NCI-H748 treated with DMSO at 0.1 percent for 48 hours (cell line): Measurements from ENCODE around the gene H6PD.

Experiments
- DNase-seq: peaks from one replicate; lab custom pipeline; 2025; lab: John Stamatoyannopoulos, UW

Gene H6PD

GRCh38 chr1:9234223-9235095 lies at the start of gene H6PD:
H6PD (plus strand) TSS chr1:9234774; CDS start chr1:9244935, 10,161 bp downstream.
- DNase-seq: peak; percentile 34

- DNase-seq: no peak
These were observed 48.3 kb upstream of the H6PD start for GRCh38 chr1:9186082-9186859.

GRCh38 chr1:9187004-9187403 lies 47.6 kb upstream of the H6PD start:
- no peak for DNase-seq

DNA sequence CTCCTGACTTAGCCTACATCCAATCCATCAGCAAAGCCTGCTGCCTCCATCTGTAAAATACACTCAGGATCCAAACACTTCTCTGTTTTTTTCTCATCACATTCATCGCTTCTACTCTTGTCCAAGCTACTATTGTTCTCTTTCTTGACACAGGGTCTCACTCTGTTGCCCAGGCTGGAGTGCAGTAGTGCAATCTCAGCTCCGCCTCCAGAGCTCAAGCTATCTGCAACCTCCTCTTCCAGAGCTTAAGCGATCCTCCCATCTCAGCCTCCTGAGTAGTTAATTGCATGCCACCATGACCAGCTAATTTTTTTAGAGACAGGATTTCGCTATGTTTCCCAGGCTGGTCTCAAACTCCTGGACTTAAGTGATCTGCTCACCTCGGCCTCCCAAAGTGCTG lies 44.3 kb upstream of the H6PD start:
- no peak for DNase-seq

DNA sequence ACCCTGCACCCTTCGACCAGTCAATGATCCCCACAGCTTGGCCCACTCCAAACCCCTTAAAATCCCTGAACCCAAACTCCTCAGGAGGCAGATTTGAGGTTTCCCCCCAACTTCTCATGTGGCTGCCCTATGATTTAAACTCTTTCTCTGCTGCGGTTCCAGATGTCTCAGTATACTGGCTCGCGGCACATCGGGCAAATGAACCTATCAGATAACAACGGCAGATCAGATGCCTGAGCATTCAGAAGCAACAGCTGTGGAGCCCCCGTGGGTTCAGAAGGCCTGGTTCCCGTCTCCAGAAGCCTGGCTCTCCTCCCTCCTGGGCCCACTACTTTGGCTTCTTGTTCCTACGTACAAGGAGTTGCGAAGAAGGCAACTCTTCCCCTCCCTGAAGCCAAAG lies 43.3 kb upstream of the H6PD start:
- DNase-seq: no peak

GRCh38 chr1:9192578-9193232 lies 41.9 kb upstream of the H6PD start:
- no peak for DNase-seq

- DNase-seq: no peak
These were observed 41.3 kb upstream of the H6PD start for GRCh38 chr1:9193233-9193625.

DNA sequence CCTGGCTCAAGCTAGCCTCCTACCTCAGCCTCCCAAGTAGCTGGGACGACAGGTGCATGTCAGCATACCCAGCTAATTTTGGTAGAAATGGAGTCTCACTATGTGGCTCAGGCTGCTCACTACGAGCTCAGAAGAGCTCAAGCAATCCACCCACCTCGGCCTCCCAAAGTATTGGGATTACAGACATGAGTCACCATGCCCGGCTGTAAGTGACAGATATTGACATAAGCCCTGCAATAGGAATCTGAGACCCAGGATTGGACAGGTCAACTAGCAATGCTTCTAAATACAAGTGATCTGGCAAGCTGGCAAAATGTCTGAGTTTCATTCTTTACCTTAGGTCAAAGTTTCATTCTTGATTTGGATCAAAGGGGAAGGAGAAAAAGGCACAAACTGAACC lies 40.5 kb upstream of the H6PD start:
- no peak for DNase-seq

DNA sequence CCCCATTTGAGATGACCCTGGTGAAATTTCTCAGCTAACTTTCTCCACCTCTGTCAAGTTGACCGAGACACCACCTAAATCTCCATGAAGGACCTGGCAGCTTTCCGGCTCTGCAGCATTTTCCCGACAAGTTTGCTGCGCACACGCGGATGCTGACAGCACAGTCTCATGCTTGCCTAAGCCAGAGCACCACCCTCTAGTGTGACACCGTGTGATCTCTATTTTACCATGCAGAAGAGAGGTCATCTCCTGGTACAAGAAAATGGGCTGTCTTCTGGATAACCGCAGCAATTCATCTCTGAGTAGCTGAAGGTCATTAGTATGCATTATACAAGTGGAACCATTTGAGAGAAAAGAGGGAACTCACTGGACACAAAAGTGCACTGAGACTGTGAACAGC lies 38.9 kb upstream of the H6PD start:
- no peak for DNase-seq

- DNase-seq: no peak
These were observed 38.2 kb upstream of the H6PD start for GRCh38 chr1:9196129-9197040.

DNA sequence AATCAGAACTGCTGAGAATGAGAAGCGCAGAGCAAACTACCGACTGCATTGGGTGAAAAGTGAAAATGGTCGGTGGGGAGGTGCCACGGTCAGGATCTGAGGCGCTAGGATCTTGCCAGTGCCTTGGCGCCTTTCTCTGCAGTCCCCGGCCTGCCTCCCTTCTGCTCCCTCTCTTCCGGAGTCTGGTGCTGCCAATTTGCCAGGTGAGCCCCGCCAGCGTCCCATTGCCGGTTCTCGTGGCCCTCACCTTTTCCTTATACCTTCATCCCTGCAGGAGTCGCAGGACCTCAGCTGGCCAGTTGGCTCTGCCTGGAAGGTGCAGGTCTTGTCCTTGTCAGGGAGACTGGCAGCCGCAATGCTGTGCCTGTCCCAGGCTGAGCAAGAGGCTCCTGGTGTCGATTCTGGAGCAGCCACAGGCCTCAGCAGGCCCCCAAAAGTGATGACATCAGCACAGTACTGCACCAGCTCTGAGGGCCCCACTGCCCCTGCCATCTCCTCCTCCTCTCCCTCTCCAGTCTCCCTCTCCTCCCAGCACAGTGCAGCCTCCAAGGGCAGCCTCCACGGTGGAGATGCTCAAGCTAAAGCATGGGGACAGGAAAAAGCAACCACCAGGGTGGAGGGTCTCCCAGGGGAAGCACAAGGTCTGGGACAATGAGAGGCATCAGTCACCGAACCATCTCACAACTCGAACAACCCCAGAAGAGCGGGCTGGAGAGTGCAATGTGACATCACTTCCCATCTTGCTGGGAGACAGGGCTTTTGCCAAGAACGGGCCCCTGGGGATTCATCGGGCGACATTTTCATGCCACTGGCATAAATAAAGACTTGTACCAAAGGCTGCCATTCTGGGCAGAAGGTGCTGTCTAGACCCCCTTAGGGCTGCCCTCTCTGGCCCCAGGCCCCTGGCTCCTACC lies 37.1 kb upstream of the H6PD start:
- no peak for DNase-seq

DNA sequence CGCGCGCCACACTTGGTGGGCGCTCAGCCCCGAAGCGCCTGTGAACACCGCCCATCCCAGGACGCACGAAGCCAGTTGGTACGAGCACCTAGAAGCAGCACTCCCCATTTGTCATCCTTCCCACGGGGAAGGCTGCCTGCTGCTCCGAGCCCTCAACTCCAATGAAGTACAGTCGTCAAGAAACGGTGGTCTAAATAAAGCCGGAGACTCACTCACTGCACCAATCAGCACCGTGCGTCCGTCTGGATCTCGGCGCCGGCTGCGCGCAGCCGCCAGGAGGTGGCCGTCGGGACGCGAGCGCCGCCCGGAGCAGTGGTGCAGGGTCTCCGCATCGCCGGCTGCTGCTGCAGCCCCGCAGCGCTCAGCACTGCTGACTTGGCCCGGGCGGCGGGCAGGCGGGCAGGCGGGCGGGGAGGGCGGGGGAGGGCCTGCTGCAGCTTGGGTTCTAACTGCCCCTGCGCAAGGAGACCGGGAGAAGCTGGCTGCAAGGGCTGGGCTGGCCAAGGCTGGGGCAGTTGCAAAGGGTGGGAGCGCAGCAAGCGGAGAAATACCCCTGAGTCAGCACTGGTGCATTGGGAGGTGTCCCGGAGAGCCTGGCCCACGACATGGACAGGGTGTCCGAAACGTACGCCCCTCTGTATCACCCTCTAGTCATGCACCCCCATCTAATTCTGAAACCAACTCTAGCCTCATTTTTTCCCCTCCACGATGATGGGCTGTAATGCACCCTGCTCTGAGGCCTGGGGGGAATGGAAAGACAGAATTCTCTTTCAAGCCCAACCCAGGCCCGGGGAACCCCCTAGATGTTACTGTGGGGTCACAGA lies 35.8 kb upstream of the H6PD start:
- DNase-seq: no peak

DNA sequence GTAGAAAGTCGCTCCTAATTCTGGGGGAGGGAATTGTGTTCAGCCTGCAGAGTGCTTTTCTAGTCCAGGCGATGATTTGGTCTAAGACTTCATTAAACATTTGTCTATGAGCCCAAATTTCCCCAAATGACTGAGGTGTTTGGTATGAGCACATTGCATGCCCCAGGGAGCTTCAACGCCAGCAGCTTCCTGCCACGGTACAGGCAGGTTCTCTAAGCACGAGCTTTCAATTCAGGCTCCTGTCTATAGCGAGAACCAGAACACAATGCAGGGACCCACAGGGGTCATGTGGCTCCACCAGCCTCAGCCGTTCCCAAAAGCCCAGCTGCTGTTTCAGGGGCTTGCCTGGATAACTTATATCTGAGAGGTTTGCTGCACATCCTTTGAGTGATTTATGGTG lies 34.1 kb upstream of the H6PD start:
- DNase-seq: no peak

DNA sequence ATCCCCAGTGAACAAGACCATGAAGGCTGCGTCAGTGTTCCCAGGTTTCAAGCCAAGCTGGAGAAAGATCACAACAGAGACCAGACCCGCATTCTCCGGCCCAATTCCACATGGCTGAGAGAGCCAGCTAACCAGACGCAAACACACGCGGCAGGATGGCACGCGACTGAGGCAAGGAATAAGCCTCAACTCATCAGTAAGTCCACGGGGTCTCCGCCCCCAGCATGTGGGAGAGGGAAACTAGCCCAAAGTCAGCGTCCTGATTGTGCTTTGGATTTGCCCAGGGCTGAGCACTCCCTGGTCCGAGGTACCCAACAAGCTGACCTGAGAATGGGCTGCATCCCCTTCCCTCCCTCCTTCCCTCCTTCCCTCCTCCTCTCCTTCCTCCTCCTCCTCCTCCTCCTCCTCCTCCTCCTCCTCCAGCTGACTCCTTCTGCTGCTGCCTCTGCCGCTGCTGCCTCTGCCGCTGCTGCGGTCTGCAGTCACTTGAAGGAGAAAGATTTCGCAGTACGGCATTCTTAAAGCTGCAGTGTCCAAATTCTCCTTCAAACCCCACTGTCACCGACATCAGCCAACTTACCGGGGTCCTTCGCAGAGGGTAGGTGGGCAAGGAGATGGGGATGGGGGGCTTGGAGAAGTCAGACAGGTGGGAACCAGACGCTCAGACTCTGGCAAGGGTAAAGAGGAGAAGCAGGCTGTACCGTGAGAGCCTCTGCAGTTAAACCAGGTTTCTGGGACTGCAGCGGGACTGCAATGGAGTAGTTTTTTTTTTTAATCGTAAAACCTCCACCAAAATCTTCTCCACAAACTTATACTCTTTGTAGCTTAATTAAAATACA lies 33.0 kb upstream of the H6PD start:
- DNase-seq: no peak

GRCh38 chr1:9202240-9202870 lies 32.2 kb upstream of the H6PD start:
- DNase-seq: no peak

DNA sequence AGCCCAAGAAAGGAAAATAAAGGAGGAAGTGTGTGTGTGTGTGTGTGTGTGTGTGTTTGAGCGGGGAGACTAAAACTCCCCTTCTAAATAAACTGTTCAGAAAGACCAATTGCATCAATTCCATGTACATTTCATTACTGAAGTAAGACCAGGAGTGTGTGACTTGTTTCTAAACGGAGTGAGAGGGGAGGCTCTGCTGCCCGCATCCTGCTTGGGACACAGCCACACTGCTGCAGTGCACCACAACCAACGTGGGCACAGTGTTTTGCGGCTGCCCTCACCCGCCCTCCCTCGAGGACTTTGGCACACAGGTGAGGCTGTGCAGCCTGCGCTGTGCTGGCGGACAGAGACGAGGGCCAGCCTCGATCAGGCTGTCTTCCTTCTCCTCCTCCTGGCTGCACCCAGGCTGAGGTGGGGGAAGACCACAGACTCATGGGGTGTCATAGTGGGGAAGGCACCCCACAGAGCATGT lies 31.0 kb upstream of the H6PD start:
- DNase-seq: no peak

- no peak for DNase-seq
These were observed 30.3 kb upstream of the H6PD start for GRCh38 chr1:9204156-9204720.

DNA sequence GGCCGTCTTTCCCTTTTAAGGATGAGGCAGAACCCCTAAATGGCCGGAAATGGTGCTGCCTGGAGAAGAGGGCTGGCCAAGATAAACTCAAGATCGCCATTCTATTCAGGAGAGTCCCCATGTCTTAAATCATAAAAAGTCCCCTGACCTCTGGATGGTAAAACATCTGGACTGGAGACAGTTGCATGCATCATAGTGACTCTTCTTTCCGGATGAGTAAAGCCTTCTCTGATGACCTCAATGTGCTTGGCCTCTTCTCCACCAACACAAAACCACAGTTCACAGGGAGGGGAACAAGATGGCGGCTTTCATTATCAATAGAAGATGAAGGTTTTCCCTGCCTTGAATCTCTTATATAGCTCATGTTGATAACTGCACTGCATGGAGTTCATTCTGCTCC lies 27.5 kb upstream of the H6PD start:
- DNase-seq: no peak
